Measurements from ENCODE around the gene FXYD3. TPM values are rescaled to one million over a fixed set of nuclear protein-coding genes. Genes with fewer than 3 reads are reported as not detected.

Gene FXYD3
- total RNA-seq, 1 donor from 2014 or later = not detected

GRCh38 chr19:35112995-35113688, 2.5 kb upstream of the FXYD3 start:
- H3K9me3 ChIP-seq (ENCODE audit: low read depth) = no peaks in the 10 kb centered on the region
- H3K4me3 ChIP-seq = no peak overlapping the region
- no peaks in the 10 kb centered on the region for H3F3A ChIP-seq (ENCODE audit: low read depth)
- no peaks in the 10 kb centered on the region for H3K36me3 ChIP-seq
- Mint-ChIP-seq H3K27me3 (ENCODE audit: insufficient read depth, low read depth) (peaks cover 9% of the 10 kb centered on the region), H3K4me1 (peaks cover 32% of the 10 kb centered on the region), H3K9me3 (no peaks in the 10 kb centered on the region), H3K36me3 (no peaks in the 10 kb centered on the region), H3K27ac (no peak overlapping the region), H3K4me3 (no peak overlapping the region)
- no peak overlapping the region for H2AFZ ChIP-seq (replicated peaks)
- H3K27me3 ChIP-seq = no peaks in the 10 kb centered on the region
- H3K27ac ChIP-seq = no peak overlapping the region
- no peak for DNase-seq (ENCODE audit: low spot score)
- no peak overlapping the region for H3K9ac ChIP-seq
- H4K20me1 ChIP-seq (ENCODE audit: low read depth) = no peaks in the 10 kb centered on the region
- H3K79me2 ChIP-seq (ENCODE audit: low read depth) = no peaks in the 10 kb centered on the region
- peaks cover 15% of the 10 kb centered on the region for H3K4me1 ChIP-seq
- H3K4me2 ChIP-seq = no peak overlapping the region
- TF ChIP-seq EZH2 (IDR thresholded peaks at IDR 0.05) = no peak
- no peak for TF ChIP-seq CTCF (IDR thresholded peaks at IDR 0.05)
- no peak for TF ChIP-seq EZH2phosphoT487 (IDR thresholded peaks at IDR 0.05)

GRCh38 chr19:35114353-35115176, 1.1 kb upstream of the FXYD3 start:
- Mint-ChIP-seq H3K27me3 (ENCODE audit: insufficient read depth, low read depth) (peaks cover 9% of the 10 kb centered on the region), H3K36me3 (no peaks in the 10 kb centered on the region), H3K4me1 (peaks cover 27% of the 10 kb centered on the region), H3K4me3 (peak overlapping the region; percentile 72), H3K27ac (peak overlapping the region; percentile 69), H3K9me3 (no peaks in the 10 kb centered on the region)
- Histone ChIP-seq H3K79me2 (ENCODE audit: low read depth) (no peaks in the 10 kb centered on the region), H3K27me3 (no peaks in the 10 kb centered on the region), H3K4me1 (peaks cover 14% of the 10 kb centered on the region), H3K36me3 (no peaks in the 10 kb centered on the region), H3K9me3 (ENCODE audit: low read depth) (no peaks in the 10 kb centered on the region), H3K4me2 (peak overlapping the region; percentile 74), H3K27ac (no peak overlapping the region), H3F3A (ENCODE audit: low read depth) (no peaks in the 10 kb centered on the region), H3K9ac (no peak overlapping the region), H3K4me3 (peak overlapping the region; percentile 39), H2AFZ (replicated peaks) (peak overlapping the region; percentile 100), H4K20me1 (ENCODE audit: low read depth) (no peaks in the 10 kb centered on the region)
- TF ChIP-seq CTCF (IDR thresholded peaks at IDR 0.05) = peak; percentile 99
- no peak for TF ChIP-seq EZH2phosphoT487 (IDR thresholded peaks at IDR 0.05)
- no peak for TF ChIP-seq EZH2 (IDR thresholded peaks at IDR 0.05)
- peak; percentile 85 for DNase-seq (ENCODE audit: low spot score)

GRCh38 chr19:35116072-35116801, 614 bp downstream of the FXYD3 start:
- Mint-ChIP-seq H3K9me3 (no peaks in the 10 kb centered on the region), H3K4me3 (peak overlapping the region; percentile 5), H3K36me3 (no peaks in the 10 kb centered on the region), H3K4me1 (peaks cover 27% of the 10 kb centered on the region), H3K27me3 (ENCODE audit: insufficient read depth, low read depth) (peaks cover 9% of the 10 kb centered on the region), H3K27ac (no peak overlapping the region)
- Histone ChIP-seq H3F3A (ENCODE audit: low read depth) (no peaks in the 10 kb centered on the region), H3K9me3 (ENCODE audit: low read depth) (no peaks in the 10 kb centered on the region), H3K27me3 (no peaks in the 10 kb centered on the region), H3K4me1 (peaks cover 11% of the 10 kb centered on the region), H4K20me1 (ENCODE audit: low read depth) (no peaks in the 10 kb centered on the region), H3K79me2 (ENCODE audit: low read depth) (no peaks in the 10 kb centered on the region), H3K9ac (no peak overlapping the region), H3K36me3 (no peaks in the 10 kb centered on the region), H3K4me3 (no peak overlapping the region), H3K4me2 (no peak overlapping the region), H3K27ac (no peak overlapping the region), H2AFZ (replicated peaks) (no peak overlapping the region)
- TF ChIP-seq EZH2 (IDR thresholded peaks at IDR 0.05) = no peak
- no peak for TF ChIP-seq EZH2phosphoT487 (IDR thresholded peaks at IDR 0.05)
- no peak for TF ChIP-seq CTCF (IDR thresholded peaks at IDR 0.05)
- DNase-seq (ENCODE audit: low spot score) = no peak
